Keratinocyte (primary cell): ENCODE results near the gene HHATL.

ENCODE experiments used
- EZH2 ChIP-seq: IDR thresholded peaks from one replicate; pipeline ENCODE4 v1.6.1; 2012; ENCODE audit warnings: inconsistent platforms, mild to moderate bottlenecking, low read length, moderate library complexity
- TF ChIP-seq, protein P1 (sequence below), 3 experiments: IDR thresholded peaks in 1 of 3; conservative IDR thresholded peaks in 1 of 3; optimal IDR thresholded peaks in 1 of 3; 2 replicates in 2 of 3; 3 replicates in 1 of 3; pipeline versions ENCODE3 to v1.5.1; 2011; ENCODE audit warnings: low read length in 3 of 3, mild to moderate bottlenecking in 3 of 3, moderate library complexity in 2 of 3, control low read depth in 1 of 3, inconsistent platforms in 1 of 3; ENCODE audit not compliant: insufficient read depth in 2 of 3; ENCODE audit errors: extremely low read depth in 1 of 3

DNA sequence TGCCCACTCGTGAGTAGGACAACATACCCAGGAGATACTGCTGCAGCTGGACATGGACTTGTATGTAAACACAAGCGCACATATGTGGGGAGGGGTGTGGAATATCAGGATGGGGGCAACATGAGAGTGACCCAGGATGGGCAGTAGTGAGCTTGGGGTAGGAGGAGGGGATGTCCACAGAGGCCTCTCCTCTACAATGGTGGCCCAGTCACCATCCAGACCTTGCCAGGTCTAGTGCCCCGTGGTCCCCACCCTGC lies 49.4 kb downstream of the HHATL start:
- TF ChIP-seq, protein P1, sequence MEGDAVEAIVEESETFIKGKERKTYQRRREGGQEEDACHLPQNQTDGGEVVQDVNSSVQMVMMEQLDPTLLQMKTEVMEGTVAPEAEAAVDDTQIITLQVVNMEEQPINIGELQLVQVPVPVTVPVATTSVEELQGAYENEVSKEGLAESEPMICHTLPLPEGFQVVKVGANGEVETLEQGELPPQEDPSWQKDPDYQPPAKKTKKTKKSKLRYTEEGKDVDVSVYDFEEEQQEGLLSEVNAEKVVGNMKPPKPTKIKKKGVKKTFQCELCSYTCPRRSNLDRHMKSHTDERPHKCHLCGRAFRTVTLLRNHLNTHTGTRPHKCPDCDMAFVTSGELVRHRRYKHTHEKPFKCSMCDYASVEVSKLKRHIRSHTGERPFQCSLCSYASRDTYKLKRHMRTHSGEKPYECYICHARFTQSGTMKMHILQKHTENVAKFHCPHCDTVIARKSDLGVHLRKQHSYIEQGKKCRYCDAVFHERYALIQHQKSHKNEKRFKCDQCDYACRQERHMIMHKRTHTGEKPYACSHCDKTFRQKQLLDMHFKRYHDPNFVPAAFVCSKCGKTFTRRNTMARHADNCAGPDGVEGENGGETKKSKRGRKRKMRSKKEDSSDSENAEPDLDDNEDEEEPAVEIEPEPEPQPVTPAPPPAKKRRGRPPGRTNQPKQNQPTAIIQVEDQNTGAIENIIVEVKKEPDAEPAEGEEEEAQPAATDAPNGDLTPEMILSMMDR (optimal IDR thresholded peaks at IDR 0.05 in 1 of 3, IDR thresholded peaks at IDR 0.05 in 1 of 3, conservative IDR thresholded peaks at IDR 0.05 in 1 of 3; ENCODE audit: extremely low read depth in 1 of 3, insufficient read depth in 2 of 3, low read length in 3 of 3) = no peak
- no peak for TF ChIP-seq EZH2
